Thymus (tissue), 11 donors: Measurements from ENCODE around the gene BICDL1. TPM values are rescaled to one million over a fixed set of nuclear protein-coding genes. Genes with fewer than 3 reads are reported as not detected.

Experiments used
- DNase-seq, 9 donors: peaks; one replicate each; pipeline ENCODE4 v3.0.0-alpha.2; 2013; ENCODE audit warnings: low spot score in 9 of 9, low read depth in 6 of 9, missing footprints in 1 of 9
- H3K27ac ChIP-seq, 2 donors: one replicate each; pipeline ENCODE4 v1.5.1; 2013; ENCODE audit warnings: control low read depth in 1 of 2, low read depth in 1 of 2, low read length in 1 of 2, mild to moderate bottlenecking in 1 of 2, moderate library complexity in 1 of 2
- H3K27me3 ChIP-seq, 2 donors: one replicate each; pipeline ENCODE4 v1.5.1; 2013; ENCODE audit warnings: low read length in 1 of 2; ENCODE audit not compliant: control insufficient read depth in 2 of 2, insufficient read depth in 1 of 2
- H3K36me3 ChIP-seq, 2 donors: one replicate each; pipeline ENCODE4 v1.5.1; 2013; ENCODE audit warnings: low read length in 1 of 2, mild to moderate bottlenecking in 1 of 2, moderate library complexity in 1 of 2; ENCODE audit not compliant: control insufficient read depth in 2 of 2, insufficient read depth in 2 of 2
- H3K4me1 ChIP-seq, 2 donors: one replicate each; pipeline ENCODE4 v1.5.1; 2013; ENCODE audit warnings: low read length in 2 of 2; ENCODE audit not compliant: control insufficient read depth in 2 of 2, insufficient read depth in 2 of 2
- H3K4me3 ChIP-seq, 2 donors: one replicate each; pipeline ENCODE4 v1.5.1; 2013; ENCODE audit warnings: low read length in 2 of 2, control low read depth in 1 of 2, mild to moderate bottlenecking in 1 of 2
- H3K9me3 ChIP-seq, 2 donors: one replicate each; pipeline ENCODE4 v1.5.1; 2013; ENCODE audit warnings: low read length in 1 of 2, mild to moderate bottlenecking in 1 of 2; ENCODE audit not compliant: control insufficient read depth in 2 of 2, insufficient read depth in 1 of 2
- WGBS: extraction: QIAGEN DNeasy Blood & Tissue Kit; methylation state at CpG from one replicate; pipeline ENCODE4 v1.1.7; 2013; 5-methylcytosine and 5-hydroxymethylcytosine counted together
- polyA plus RNA-seq: library from polyadenylated mRNA; stranded (reverse); fragments of 200-250 nt; gene quantifications from one replicate; pipeline ENCODE4 v1.2.3, GENCODE V29; 2013
- total RNA-seq: library from RNA; stranded (reverse); fragments of 120-200 nt; gene quantifications from one replicate; pipeline ENCODE4 v1.2.4, GENCODE V29; 2013
- donor health status: healthy.

BICDL1 gene
- total and polyA plus RNA-seq, 2 donors = 18.7 to 67.6 TPM

- WGBS = 94% methylated on average over 2 of the region's 2 CpGs
- no peak overlapping the region for H3K27ac ChIP-seq
- H3K4me3 ChIP-seq = no peak overlapping the region
- H3K27me3 ChIP-seq = no peaks in the 10 kb centered on the region
- H3K4me1 ChIP-seq = no peaks in the 10 kb centered on the region
- H3K36me3 ChIP-seq = no peaks in the 10 kb centered on the region
- H3K9me3 ChIP-seq = no peaks in the 10 kb centered on the region
- no peak for DNase-seq
Observed at GRCh38 chr12:120055231-120056000, 66.4 kb downstream of the BICDL1 start.

DNA sequence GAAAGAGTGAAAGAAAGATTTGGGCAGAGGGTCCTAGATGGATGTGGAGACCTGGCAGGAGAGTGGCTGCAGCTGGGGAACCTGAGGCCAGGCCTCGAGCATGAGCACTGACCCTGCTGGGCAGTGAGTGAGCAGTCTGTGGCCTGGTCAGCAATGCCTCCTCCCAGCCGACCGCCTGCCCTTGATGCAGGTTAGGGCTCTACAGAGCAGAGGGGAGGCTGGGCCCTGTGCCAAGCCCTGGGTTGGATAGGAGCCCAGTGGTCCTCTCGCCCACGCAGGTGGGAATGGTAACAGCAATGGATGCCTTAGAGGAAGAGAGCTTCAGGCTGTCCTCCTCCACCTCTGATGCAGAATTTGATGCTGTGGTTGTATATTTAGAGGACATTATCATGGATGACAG is 67.7 kb downstream of the BICDL1 start:
- WGBS = 87% methylated on average over 5 of the region's 5 CpGs
- H3K4me3 ChIP-seq = no peak overlapping the region
- H3K27ac ChIP-seq = no peak overlapping the region
- no peaks in the 10 kb centered on the region for H3K27me3 ChIP-seq
- H3K36me3 ChIP-seq = peaks cover 0 to 5% of the 10 kb centered on the region in 2 donors
- H3K4me1 ChIP-seq = no peaks in the 10 kb centered on the region
- H3K9me3 ChIP-seq = no peaks in the 10 kb centered on the region
- DNase-seq = no peak

- H3K4me3 ChIP-seq = no peak overlapping the region
- no peaks in the 10 kb centered on the region for H3K27me3 ChIP-seq
- peaks cover 16 to 19% of the 10 kb centered on the region in 2 donors for H3K36me3 ChIP-seq
- DNase-seq = no peak
- H3K4me1 ChIP-seq = no peaks in the 10 kb centered on the region
- H3K9me3 ChIP-seq = no peaks in the 10 kb centered on the region
- WGBS = 99% methylated on average over 1 of the region's 1 CpG
- no peak overlapping the region for H3K27ac ChIP-seq
Observed at GRCh38 chr12:120060196-120060595, 71.2 kb downstream of the BICDL1 start.

DNA sequence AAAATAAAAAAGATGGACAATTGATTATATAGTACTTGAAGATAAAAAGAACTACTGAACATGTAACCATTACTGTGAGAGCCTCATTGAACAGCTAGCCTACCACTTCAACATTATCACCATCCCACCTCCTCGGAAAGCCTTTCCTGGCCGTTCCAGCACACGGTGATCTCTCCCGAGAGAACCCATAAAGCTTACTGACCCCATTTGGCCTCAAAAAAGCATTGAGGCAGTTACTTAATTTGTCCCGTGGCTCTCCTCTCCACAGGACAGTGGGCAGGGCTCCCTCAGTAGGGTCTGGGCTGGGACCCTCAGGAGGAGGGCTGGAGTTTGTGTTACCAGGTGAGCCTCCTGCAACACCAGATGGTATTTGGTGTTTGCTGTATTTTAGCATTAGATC is 71.7 kb downstream of the BICDL1 start:
- Histone ChIP-seq H3K36me3 (peaks cover 20 to 24% of the 10 kb centered on the region in 2 donors), H3K9me3 (no peaks in the 10 kb centered on the region), H3K27ac (no peak overlapping the region), H3K4me3 (no peak overlapping the region), H3K4me1 (no peaks in the 10 kb centered on the region), H3K27me3 (no peaks in the 10 kb centered on the region)
- 93% methylated on average over 5 of the region's 5 CpGs for WGBS
- DNase-seq = no peak

DNA sequence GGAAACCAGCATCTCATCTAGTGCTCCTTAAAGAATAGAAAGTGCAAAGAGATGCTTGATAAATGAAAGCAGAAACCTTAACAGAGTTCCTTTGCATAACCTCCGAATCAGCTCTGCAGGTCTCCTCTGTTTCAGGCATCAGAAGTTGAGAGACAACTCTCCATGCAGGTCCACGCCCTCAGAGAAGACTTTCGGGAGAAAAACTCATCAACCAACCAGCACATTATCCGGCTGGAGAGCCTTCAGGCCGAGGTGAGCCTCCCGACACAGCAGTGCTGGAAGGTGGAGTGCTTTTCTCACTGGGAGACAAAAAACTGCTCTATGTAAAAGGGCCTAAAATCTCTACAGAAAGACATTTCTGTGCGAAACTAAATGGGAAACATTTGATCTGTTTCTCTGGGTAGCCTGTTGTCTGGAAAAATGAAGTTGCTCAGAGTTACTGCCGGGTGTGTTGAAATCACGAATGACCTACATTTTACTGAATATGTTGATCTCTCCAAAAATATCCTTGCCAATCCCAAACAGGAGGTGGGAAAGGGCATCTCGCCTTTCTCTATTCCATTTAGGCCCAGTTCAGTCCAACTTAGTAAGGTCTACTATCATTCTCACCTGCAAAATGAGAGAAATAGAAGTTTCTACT is 72.7 kb downstream of the BICDL1 start:
- 98% methylated on average over 10 of the region's 10 CpGs for WGBS
- Histone ChIP-seq H3K4me3 (no peak overlapping the region), H3K27ac (no peak overlapping the region), H3K4me1 (no peaks in the 10 kb centered on the region), H3K9me3 (no peaks in the 10 kb centered on the region), H3K27me3 (no peaks in the 10 kb centered on the region), H3K36me3 (peaks cover 20 to 28% of the 10 kb centered on the region in 2 donors)
- no peak for DNase-seq

DNA sequence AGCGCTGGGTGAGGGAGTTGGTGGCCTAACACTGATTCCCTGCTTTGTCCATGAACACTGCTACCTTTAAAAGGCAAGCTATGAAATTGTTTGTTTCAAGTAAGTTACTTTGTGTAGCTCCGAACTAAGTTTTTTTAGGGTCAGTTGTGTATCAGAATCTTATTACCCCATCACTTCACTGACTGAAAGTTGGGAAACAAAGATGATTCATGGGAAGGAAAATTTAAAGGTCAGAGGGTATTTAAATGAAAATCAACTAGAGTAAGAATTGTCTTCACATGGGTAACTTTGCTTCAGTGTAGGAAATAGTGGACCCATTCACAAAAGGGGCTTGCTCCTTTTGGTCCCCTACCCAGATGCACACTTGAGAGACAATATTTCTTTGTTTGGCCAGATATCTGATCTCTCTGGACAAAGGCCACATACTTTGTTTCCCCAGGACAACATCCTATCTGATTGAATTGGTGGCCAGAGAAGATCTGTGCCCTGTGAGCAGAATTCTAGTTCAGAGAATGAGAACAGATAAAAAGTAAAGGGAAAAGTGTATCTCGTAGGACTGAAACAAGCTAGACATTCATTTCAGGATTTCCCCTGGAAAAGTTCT is 74.0 kb downstream of the BICDL1 start:
- Histone ChIP-seq H3K9me3 (no peaks in the 10 kb centered on the region), H3K27ac (no peak overlapping the region), H3K27me3 (no peaks in the 10 kb centered on the region), H3K36me3 (peaks cover 23 to 35% of the 10 kb centered on the region in 2 donors), H3K4me1 (no peaks in the 10 kb centered on the region), H3K4me3 (no peak overlapping the region)
- 96% methylated on average over 3 of the region's 3 CpGs for WGBS
- DNase-seq = no peak

DNA sequence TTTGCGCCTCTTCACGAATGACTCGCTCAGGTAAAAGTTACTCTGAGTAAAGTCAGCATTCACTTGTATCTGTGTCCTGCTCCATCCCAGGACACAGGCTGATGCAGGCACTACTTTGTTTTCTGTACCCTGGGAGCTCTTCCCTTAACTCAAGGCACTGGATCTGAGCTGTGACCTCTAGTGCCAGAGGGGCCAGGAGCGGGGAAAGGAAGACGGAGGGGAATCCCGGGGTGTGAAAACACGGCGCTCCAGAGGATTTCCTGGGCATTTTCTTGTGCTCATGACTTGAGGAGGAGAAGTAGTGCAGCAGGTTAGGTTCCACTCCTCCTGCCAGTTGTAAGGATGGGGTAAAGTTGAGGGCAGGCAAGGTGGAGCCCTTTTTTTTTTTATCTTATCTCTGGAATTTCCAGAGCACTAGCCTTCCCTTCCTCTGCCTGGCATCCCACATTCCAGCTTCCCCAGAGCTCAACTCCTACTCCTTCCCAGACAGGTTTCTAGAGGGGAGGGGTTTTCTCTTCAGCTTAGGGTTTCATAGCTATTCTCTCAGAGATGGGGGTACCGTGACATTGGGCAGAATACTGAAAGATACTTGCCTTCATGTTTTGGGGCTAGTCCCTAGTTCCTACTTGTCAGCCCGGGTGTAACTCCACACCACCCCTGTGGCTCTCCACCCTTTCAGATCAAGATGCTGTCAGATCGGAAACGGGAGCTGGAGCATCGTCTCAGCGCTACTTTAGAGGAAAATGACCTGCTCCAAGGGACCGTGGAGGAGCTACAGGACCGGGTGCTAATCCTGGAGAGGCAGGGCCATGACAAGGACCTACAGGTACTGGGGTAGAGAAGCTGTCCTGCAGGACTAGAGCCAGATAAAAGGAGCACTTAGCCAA is 75.3 kb downstream of the BICDL1 start:
- Histone ChIP-seq H3K27me3 (no peaks in the 10 kb centered on the region), H3K9me3 (no peaks in the 10 kb centered on the region), H3K36me3 (peaks cover 24 to 38% of the 10 kb centered on the region in 2 donors), H3K4me1 (no peaks in the 10 kb centered on the region), H3K4me3 (no peak overlapping the region), H3K27ac (no peak overlapping the region)
- WGBS = 92% methylated on average over 16 of the region's 16 CpGs
- no peak for DNase-seq

DNA sequence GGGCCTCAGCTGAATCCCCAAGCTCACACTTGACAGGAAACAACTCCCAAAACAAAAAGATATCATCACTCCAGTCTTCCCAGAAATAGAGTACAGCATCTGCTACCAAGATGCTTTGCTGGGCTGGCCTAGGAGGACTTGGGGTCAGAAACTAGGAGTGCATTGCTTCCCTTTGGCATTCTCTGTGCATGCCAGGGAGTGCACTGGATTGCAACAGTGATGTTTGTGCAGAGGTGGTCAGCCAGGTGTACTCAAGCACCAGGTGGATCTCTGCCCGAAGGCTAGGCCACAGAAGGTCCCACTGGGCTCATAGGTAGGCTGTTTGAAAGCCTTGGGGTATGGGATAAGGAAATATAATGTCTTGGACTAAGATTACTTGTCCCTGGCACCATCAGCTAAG is 76.4 kb downstream of the BICDL1 start:
- no peaks in the 10 kb centered on the region for H3K4me1 ChIP-seq
- H3K9me3 ChIP-seq = no peaks in the 10 kb centered on the region
- H3K27me3 ChIP-seq = no peaks in the 10 kb centered on the region
- WGBS = 96% methylated on average over 1 of the region's 1 CpG
- no peak for DNase-seq
- H3K36me3 ChIP-seq = peaks cover 24 to 38% of the 10 kb centered on the region in 2 donors
- H3K4me3 ChIP-seq = no peak overlapping the region
- no peak overlapping the region for H3K27ac ChIP-seq
